HL-60 (cell line): ENCODE data around the gene SLF1.

Source experiments
- CTCF ChIP-seq: IDR thresholded peaks from one replicate; pipeline ENCODE4 v1.5.1; 2011; ENCODE audit warnings: low read length, control low read depth, inconsistent platforms; ENCODE audit not compliant: insufficient read depth
- TF ChIP-seq, protein P1 (sequence below): IDR thresholded peaks from 2 replicates; pipeline ENCODE4 v1.6.1; 2012; ENCODE audit warnings: low read depth; ENCODE audit not compliant: insufficient replicate concordance

- no peak for TF ChIP-seq CTCF
- TF ChIP-seq, protein P1, sequence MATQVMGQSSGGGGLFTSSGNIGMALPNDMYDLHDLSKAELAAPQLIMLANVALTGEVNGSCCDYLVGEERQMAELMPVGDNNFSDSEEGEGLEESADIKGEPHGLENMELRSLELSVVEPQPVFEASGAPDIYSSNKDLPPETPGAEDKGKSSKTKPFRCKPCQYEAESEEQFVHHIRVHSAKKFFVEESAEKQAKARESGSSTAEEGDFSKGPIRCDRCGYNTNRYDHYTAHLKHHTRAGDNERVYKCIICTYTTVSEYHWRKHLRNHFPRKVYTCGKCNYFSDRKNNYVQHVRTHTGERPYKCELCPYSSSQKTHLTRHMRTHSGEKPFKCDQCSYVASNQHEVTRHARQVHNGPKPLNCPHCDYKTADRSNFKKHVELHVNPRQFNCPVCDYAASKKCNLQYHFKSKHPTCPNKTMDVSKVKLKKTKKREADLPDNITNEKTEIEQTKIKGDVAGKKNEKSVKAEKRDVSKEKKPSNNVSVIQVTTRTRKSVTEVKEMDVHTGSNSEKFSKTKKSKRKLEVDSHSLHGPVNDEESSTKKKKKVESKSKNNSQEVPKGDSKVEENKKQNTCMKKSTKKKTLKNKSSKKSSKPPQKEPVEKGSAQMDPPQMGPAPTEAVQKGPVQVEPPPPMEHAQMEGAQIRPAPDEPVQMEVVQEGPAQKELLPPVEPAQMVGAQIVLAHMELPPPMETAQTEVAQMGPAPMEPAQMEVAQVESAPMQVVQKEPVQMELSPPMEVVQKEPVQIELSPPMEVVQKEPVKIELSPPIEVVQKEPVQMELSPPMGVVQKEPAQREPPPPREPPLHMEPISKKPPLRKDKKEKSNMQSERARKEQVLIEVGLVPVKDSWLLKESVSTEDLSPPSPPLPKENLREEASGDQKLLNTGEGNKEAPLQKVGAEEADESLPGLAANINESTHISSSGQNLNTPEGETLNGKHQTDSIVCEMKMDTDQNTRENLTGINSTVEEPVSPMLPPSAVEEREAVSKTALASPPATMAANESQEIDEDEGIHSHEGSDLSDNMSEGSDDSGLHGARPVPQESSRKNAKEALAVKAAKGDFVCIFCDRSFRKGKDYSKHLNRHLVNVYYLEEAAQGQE = no peak
Measured at GRCh38 chr5:94690778-94691177, 72.3 kb downstream of the SLF1 start.
